ENCODE data around the gene ZNF625.
"Not testable (repeated sequence)": the region's sequence is repeated elsewhere in the genome, so short reads cannot be mapped to it uniquely, and the experiment has no call there.

Gene ZNF625

DNA sequence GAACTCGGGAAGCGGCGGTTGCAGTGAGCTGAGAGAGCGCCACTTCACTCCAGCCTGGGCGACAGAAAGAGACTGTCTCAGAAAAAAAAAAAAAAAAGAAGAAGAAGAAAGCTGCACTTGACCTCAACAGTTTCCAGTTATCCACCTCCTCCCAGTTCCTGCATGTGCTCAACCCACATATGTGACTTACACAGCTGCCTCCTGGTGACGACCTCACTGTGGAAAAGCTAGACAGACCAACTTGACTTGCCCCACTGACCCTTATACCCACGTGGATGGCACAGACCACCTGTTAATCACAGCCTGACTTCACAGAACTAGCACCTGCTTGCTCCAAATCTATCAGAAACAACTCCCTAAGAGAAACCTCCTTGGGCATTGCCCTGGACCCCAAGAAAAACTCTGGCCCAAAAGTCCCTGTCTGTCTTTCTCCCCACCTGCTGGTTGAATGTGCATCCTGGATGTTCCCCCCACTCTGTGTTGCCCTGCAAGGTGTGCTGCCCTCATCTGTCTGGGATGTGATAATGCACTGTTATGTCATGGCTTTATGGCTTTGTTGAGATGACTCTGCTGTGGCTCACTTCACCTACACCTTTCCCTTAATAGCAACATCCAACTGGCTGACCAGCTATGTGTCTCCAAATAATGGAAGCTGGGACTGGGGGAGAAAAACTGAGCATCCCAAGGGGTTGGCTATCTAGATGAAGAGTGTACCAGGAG, 19.2 kb downstream of the ZNF625 start:
- H3K36me3 ChIP-seq (ENCODE audit: control insufficient read depth in 2 of 2, insufficient read depth in 2 of 2, low read length in 2 of 2), result peaks cover 26 to 27% of the 10 kb centered on the region in 2 donors
- H3K4me1 ChIP-seq (ENCODE audit: control insufficient read depth, insufficient read depth, low read length), result peaks cover 21% of the 10 kb centered on the region
- no peak overlapping the region for H3K4me3 ChIP-seq (ENCODE audit: low read length in 2 of 2)
- H3K27me3 ChIP-seq (ENCODE audit: control insufficient read depth in 1 of 2, insufficient read depth in 2 of 2, low read length in 2 of 2), result no peaks in the 10 kb centered on the region
- peaks cover 6 to 14% of the 10 kb centered on the region in 2 donors for H3K9me3 ChIP-seq (ENCODE audit: control insufficient read depth in 2 of 2, low read length in 2 of 2)
- no peak overlapping the region for H3K27ac ChIP-seq (ENCODE audit: low read length)
- no peak overlapping the region for H3K9ac ChIP-seq (ENCODE audit: low read length in 2 of 2)

DNA sequence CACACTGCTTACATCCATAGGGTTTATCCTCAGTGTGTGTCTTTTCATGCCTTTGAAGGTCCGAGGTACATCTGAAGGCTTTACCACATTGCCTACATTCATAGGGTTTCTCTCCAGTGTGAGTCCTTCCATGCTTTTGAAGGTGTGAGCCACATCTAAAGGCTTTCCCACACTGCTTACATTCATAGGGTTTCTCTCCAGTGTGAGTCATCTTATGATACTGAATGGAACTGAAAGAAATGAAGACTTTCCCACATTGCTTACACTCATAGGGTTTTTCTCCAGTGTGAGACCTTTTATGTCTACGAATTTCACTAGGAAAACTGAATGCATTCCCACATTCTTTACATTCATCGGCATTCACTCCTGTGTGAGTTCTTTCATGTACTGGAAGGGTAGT, 23.5 kb downstream of the ZNF625 start:
- Histone ChIP-seq H3K9me3 (ENCODE audit: control insufficient read depth in 2 of 2, low read length in 2 of 2) (peaks cover 6 to 17% of the 10 kb centered on the region in 2 donors), H3K4me3 (ENCODE audit: low read length in 2 of 2) (peak overlapping the region in 1 of 2 donors; percentile 3), H3K4me1 (ENCODE audit: control insufficient read depth, insufficient read depth, low read length) (no peaks in the 10 kb centered on the region), H3K27ac (ENCODE audit: low read length) (no peak overlapping the region), H3K27me3 (ENCODE audit: control insufficient read depth in 1 of 2, insufficient read depth in 2 of 2, low read length in 2 of 2) (no peaks in the 10 kb centered on the region), H3K36me3 (ENCODE audit: control insufficient read depth in 2 of 2, insufficient read depth in 2 of 2, low read length in 2 of 2) (peaks cover 30% of the 10 kb centered on the region in 2 donors), H3K9ac (ENCODE audit: low read length in 2 of 2) (no peak overlapping the region)

DNA sequence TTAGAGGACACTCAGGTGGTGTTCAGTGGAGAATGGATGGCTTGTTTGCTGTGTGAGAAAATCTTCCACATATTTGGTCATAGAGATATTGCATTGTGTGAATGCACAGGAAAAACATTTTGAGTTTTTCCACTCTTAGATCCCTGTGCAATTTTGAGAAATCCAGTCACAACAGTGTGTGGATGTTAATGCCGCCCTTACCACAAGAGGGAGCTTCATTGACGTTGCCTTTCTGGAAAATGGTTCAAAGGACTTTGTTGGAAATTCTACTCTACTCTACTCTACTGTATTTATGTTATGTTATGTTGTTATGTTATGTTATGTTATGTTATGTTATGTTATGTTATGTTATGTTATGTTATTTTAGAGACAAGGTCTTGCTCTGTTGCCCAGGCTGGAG, 29.8 kb downstream of the ZNF625 start:
- H3K36me3 ChIP-seq (ENCODE audit: control insufficient read depth in 2 of 2, insufficient read depth in 2 of 2, low read length in 2 of 2), result no peaks in the 10 kb centered on the region
- H3K4me1 ChIP-seq (ENCODE audit: control insufficient read depth, insufficient read depth, low read length), result no peaks in the 10 kb centered on the region
- no peak overlapping the region for H3K4me3 ChIP-seq (ENCODE audit: low read length in 2 of 2)
- no peaks in the 10 kb centered on the region for H3K27me3 ChIP-seq (ENCODE audit: control insufficient read depth in 1 of 2, insufficient read depth in 2 of 2, low read length in 2 of 2)
- no peak overlapping the region for H3K9ac ChIP-seq (ENCODE audit: low read length in 2 of 2)
- H3K9me3 ChIP-seq (ENCODE audit: control insufficient read depth in 2 of 2, low read length in 2 of 2), result no peaks in the 10 kb centered on the region
- no peak overlapping the region for H3K27ac ChIP-seq (ENCODE audit: low read length)

DNA sequence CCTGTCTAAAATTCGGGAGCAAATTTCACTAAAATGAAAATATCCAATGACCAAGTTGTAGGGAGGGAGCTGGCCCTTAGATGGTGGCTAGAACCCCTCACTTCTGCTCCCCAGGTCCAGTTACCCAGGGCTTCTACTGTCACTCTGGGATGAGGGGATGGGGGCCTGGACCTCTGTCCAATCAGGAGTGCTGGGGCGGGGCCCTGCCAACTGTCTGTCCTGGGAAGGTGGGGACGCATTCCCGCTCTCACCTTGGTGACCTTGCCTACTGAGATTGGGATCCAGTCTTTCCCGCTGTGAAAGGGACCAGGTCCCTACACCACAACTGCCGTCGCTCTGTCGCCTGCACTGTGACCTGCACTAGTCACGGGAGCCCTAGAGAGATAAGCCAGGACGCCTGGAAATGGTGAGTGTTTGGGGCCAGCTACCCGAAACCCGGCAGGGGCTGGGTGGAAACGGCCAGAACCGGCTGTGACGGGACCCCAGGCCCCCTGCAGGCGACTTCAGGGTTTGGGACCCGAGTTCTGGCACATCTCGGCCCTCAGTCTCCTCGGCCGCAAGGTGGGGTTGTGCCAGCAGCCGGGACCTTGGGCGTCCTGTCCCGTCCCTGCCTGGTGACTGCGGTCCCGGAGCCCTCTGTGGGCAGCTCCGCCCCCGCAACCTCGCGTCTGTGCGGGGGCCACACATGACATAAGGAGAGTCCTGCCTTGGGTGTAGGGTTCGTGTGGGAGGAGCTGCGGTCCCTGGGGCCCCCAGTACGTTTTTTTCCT, 39.1 kb downstream of the ZNF625 start:
- no peak overlapping the region for H3K4me3 ChIP-seq (ENCODE audit: low read length in 2 of 2)
- no peaks in the 10 kb centered on the region for H3K27me3 ChIP-seq (ENCODE audit: control insufficient read depth in 1 of 2, insufficient read depth in 2 of 2, low read length in 2 of 2)
- H3K36me3 ChIP-seq (ENCODE audit: control insufficient read depth in 2 of 2, insufficient read depth in 2 of 2, low read length in 2 of 2), result peaks cover 2 to 4% of the 10 kb centered on the region in 2 donors
- no peak overlapping the region for H3K9ac ChIP-seq (ENCODE audit: low read length in 2 of 2)
- no peak overlapping the region for H3K27ac ChIP-seq (ENCODE audit: low read length)
- no peaks in the 10 kb centered on the region for H3K4me1 ChIP-seq (ENCODE audit: control insufficient read depth, insufficient read depth, low read length)
- peaks cover 0 to 2% of the 10 kb centered on the region in 2 donors for H3K9me3 ChIP-seq (ENCODE audit: control insufficient read depth in 2 of 2, low read length in 2 of 2)

DNA sequence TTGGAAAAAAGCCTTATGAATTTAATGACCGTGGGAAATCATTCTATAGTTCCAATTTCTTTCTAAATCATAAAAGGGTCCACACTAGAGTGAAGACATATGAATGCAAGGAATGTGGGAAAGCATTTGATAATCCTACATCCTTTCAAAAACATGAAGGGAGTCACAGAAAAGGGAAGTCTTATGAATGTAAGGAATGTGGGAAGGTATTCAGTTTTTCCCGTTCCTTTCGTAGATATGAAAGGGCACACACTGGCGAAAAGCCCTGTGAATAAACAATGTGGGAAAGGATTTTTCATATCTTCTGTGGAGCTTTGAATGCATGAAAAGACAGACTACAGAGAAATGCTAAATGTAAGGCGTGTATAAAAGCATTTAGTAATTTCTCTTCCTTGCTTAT, 43.4 kb downstream of the ZNF625 start:
- H3K9me3 ChIP-seq (ENCODE audit: control insufficient read depth in 2 of 2, low read length in 2 of 2), result peaks cover 0 to 6% of the 10 kb centered on the region in 2 donors
- H3K4me3 ChIP-seq (ENCODE audit: low read length in 2 of 2), result no peak overlapping the region
- H3K9ac ChIP-seq (ENCODE audit: low read length in 2 of 2), result no peak overlapping the region
- peaks cover 9 to 16% of the 10 kb centered on the region in 2 donors for H3K36me3 ChIP-seq (ENCODE audit: control insufficient read depth in 2 of 2, insufficient read depth in 2 of 2, low read length in 2 of 2)
- H3K4me1 ChIP-seq (ENCODE audit: control insufficient read depth, insufficient read depth, low read length), result no peaks in the 10 kb centered on the region
- no peaks in the 10 kb centered on the region for H3K27me3 ChIP-seq (ENCODE audit: control insufficient read depth in 1 of 2, insufficient read depth in 2 of 2, low read length in 2 of 2)
- H3K27ac ChIP-seq (ENCODE audit: low read length), result no peak overlapping the region

DNA sequence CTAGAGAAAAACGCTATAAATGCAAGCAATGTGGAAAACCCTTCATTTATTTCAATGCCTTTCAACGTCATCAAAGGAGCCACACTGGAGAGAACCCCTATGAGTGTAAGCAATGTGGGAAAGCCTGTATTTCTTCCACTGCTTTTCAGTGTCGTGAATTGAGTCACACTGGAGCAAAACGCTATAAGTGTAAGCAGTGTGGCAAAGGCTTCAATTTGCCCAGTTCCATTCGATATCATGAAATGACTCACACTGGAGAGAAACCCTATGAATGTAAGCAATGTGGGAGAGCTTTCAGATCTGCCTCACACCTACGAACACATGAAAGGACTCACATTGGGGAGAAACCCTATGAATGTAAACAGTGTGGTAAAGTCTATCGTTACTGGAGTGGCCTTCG, 43.8 kb downstream of the ZNF625 start:
- no peak overlapping the region for H3K27ac ChIP-seq (ENCODE audit: low read length)
- H3K4me3 ChIP-seq (ENCODE audit: low read length in 2 of 2), result no peak overlapping the region
- H3K27me3 ChIP-seq (ENCODE audit: control insufficient read depth in 1 of 2, insufficient read depth in 2 of 2, low read length in 2 of 2), result no peaks in the 10 kb centered on the region
- no peak overlapping the region for H3K9ac ChIP-seq (ENCODE audit: low read length in 2 of 2)
- H3K36me3 ChIP-seq (ENCODE audit: control insufficient read depth in 2 of 2, insufficient read depth in 2 of 2, low read length in 2 of 2), result peaks cover 9 to 16% of the 10 kb centered on the region in 2 donors
- H3K4me1 ChIP-seq (ENCODE audit: control insufficient read depth, insufficient read depth, low read length), result no peaks in the 10 kb centered on the region
- H3K9me3 ChIP-seq (ENCODE audit: control insufficient read depth in 2 of 2, low read length in 2 of 2), result peaks cover 0 to 6% of the 10 kb centered on the region in 2 donors

DNA sequence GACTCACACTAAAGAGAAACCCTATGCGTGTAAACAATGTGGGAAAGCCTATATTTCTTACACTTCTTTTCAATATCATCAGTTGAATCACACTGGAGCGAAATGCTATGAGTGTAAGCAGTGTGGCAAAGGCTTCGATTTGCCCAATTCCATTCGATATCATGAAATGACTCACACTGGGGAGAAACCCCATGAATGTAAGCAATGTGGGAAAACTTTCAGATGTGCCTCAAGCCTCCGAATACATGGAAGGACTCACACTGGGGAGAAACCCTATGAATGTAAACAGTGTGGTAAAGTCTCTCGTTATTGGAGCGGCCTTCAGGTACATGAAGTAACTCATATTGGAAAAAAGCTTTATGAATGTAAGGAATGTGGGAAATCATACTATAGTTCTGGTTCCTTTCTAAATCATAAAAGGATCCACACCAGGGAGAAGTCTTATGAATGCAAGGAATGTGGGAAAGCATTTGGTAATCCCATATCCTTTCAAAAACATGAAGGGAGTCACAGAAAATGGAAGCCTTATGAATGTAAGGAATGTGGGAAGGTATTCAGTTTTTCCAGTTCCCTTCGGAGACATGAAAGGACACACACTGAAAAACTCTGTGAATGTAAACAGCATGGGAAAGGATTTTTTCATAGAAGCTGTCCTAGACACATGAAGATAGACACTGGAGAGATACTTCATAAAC, 44.4 kb downstream of the ZNF625 start:
- Histone ChIP-seq H3K9me3 (ENCODE audit: control insufficient read depth in 2 of 2, low read length in 2 of 2) (peaks cover 0 to 6% of the 10 kb centered on the region in 2 donors), H3K36me3 (ENCODE audit: control insufficient read depth in 2 of 2, insufficient read depth in 2 of 2, low read length in 2 of 2) (peaks cover 9 to 16% of the 10 kb centered on the region in 2 donors), H3K4me1 (ENCODE audit: control insufficient read depth, insufficient read depth, low read length) (no peaks in the 10 kb centered on the region), H3K9ac (ENCODE audit: low read length in 2 of 2) (no peak overlapping the region), H3K27ac (ENCODE audit: low read length) (no peak overlapping the region), H3K27me3 (ENCODE audit: control insufficient read depth in 1 of 2, insufficient read depth in 2 of 2, low read length in 2 of 2) (no peaks in the 10 kb centered on the region), H3K4me3 (ENCODE audit: low read length in 2 of 2) (no peak overlapping the region)

DNA sequence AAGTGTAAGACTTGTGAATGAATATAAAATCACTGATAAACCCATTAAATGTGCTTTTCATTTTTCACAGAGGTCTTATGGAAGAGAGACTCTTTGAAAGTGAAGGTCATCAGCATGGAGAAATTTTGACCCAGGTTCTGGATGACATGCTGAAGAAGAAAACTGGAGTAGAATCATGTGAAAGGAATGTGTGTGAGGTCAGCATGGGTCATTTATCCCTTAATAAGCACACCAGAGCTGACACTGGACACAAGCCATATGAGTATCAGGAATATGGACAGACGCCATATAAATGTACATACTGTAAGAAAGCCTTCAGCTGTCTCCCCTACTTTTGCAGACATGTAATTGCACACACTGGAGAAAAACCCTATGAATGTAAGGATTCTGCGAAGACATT, 45.4 kb downstream of the ZNF625 start:
- Histone ChIP-seq H3K9me3 (ENCODE audit: control insufficient read depth in 2 of 2, low read length in 2 of 2) (peaks cover 0 to 6% of the 10 kb centered on the region in 2 donors), H3K4me3 (ENCODE audit: low read length in 2 of 2) (no peak overlapping the region), H3K27me3 (ENCODE audit: control insufficient read depth in 1 of 2, insufficient read depth in 2 of 2, low read length in 2 of 2) (no peaks in the 10 kb centered on the region), H3K4me1 (ENCODE audit: control insufficient read depth, insufficient read depth, low read length) (no peaks in the 10 kb centered on the region), H3K27ac (ENCODE audit: low read length) (no peak overlapping the region), H3K36me3 (ENCODE audit: control insufficient read depth in 2 of 2, insufficient read depth in 2 of 2, low read length in 2 of 2) (peaks cover 9 to 16% of the 10 kb centered on the region in 2 donors), H3K9ac (ENCODE audit: low read length in 2 of 2) (no peak overlapping the region)

DNA sequence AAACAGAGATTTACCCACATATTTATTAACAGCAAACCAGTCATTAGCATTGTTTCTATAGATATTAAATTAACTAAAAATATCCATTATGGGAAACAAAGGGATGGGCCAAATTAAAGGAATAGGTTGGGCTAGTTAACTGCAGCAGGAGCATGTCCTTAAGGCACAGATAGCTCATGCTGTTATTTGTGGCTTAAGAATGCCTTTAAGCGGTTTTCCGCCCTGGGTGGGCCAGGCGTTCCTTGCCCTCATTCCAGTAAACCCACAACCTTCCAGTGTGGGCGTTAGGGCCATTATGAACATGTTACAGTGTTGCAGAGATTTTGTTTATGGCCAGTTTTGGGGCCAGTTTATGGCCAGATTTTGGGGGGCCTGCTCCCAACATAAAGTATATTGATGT, 52.6 kb downstream of the ZNF625 start:
- H3K36me3 ChIP-seq (ENCODE audit: control insufficient read depth in 2 of 2, insufficient read depth in 2 of 2, low read length in 2 of 2); H3K4me3 ChIP-seq (ENCODE audit: low read length in 2 of 2); H3K9me3 ChIP-seq (ENCODE audit: control insufficient read depth in 2 of 2, low read length in 2 of 2); H3K9ac ChIP-seq (ENCODE audit: low read length in 2 of 2); H3K27me3 ChIP-seq (ENCODE audit: control insufficient read depth in 1 of 2, insufficient read depth in 2 of 2, low read length in 2 of 2); H3K27ac ChIP-seq (ENCODE audit: low read length); H3K4me1 ChIP-seq (ENCODE audit: control insufficient read depth, insufficient read depth, low read length): not testable (repeated sequence)

DNA sequence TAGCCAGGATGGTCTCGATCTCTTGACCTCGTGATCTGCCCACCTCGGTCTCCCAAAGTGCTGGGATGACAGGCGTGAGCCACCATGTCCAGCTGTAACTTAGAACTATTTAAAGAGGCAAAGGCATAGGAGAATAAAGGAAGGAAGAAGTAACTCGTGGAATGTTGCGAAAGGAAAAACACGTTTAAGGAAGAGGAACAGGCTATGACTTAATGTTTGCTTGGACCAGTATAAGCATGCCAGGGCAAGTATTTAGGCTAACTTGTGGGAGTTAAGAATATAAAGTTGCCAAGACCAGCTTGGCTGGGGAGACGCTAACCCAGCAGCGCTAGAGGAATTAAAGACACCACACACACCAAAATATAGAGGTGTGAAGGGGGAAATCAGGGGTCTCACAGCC, 58.5 kb downstream of the ZNF625 start:
- no peak overlapping the region for H3K4me3 ChIP-seq (ENCODE audit: low read length in 2 of 2)
- no peaks in the 10 kb centered on the region for H3K36me3 ChIP-seq (ENCODE audit: control insufficient read depth in 2 of 2, insufficient read depth in 2 of 2, low read length in 2 of 2)
- H3K9me3 ChIP-seq (ENCODE audit: control insufficient read depth in 2 of 2, low read length in 2 of 2), result no peaks in the 10 kb centered on the region
- no peak overlapping the region for H3K9ac ChIP-seq (ENCODE audit: low read length in 2 of 2)
- H3K27me3 ChIP-seq (ENCODE audit: control insufficient read depth in 1 of 2, insufficient read depth in 2 of 2, low read length in 2 of 2), result no peaks in the 10 kb centered on the region
- no peak overlapping the region for H3K27ac ChIP-seq (ENCODE audit: low read length)
- no peaks in the 10 kb centered on the region for H3K4me1 ChIP-seq (ENCODE audit: control insufficient read depth, insufficient read depth, low read length)

All from stomach smooth muscle (tissue), 2 donors.